GM12873 (cell line): ENCODE results near the gene SMIM5.

Experiments used
- CTCF ChIP-seq: IDR thresholded peaks from 2 replicates; pipeline ENCODE4 v1.5.1; 2012; ENCODE audit warnings: low read depth, mild to moderate bottlenecking, moderate library complexity, low read length, control low read depth; ENCODE audit not compliant: insufficient read depth; ENCODE audit errors: missing control alignments

Gene SMIM5

GRCh38 chr17:75640556-75641119 lies 7.4 kb downstream of the SMIM5 start:
- no peak for TF ChIP-seq CTCF

- no peak for TF ChIP-seq CTCF
Observed at GRCh38 chr17:75641343-75641742, 8.1 kb downstream of the SMIM5 start.

- TF ChIP-seq CTCF, result no peak
Observed at GRCh38 chr17:75642182-75642783, 9.0 kb downstream of the SMIM5 start.

- no peak for TF ChIP-seq CTCF
Observed at GRCh38 chr17:75642784-75643642, 9.8 kb downstream of the SMIM5 start.

- TF ChIP-seq CTCF, result no peak
Observed at GRCh38 chr17:75643643-75644017, 10.4 kb downstream of the SMIM5 start.

- TF ChIP-seq CTCF, result no peak
Observed at GRCh38 chr17:75645501-75645888, 12.3 kb downstream of the SMIM5 start.

GRCh38 chr17:75645889-75646637 lies 12.8 kb downstream of the SMIM5 start:
- no peak for TF ChIP-seq CTCF
